ENCODE data around the gene TRIM45.
"Not testable (repeated sequence)": the region's sequence is repeated elsewhere in the genome, so short reads cannot be mapped to it uniquely, and the experiment has no call there.

The TRIM45 gene

DNA sequence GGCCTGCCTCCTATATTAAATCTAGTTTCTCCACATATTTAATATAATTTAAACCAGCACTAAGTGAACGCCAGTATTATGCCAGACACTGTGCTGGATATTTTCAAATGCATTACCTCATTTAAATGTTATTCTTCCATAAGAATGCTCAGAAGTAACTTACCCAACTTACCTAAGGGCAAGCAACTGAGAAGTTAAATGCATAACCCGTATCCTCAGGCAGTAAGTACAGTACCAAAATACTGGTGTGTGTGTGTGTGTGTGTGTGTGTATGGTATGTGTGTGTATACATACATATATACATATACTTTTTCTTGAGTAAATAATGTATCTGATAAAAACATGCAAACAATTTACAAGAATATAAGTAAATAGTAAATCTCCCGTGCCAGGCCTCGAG is 9.0 kb upstream of the TRIM45 start:
- DNase-seq: no peak

DNA sequence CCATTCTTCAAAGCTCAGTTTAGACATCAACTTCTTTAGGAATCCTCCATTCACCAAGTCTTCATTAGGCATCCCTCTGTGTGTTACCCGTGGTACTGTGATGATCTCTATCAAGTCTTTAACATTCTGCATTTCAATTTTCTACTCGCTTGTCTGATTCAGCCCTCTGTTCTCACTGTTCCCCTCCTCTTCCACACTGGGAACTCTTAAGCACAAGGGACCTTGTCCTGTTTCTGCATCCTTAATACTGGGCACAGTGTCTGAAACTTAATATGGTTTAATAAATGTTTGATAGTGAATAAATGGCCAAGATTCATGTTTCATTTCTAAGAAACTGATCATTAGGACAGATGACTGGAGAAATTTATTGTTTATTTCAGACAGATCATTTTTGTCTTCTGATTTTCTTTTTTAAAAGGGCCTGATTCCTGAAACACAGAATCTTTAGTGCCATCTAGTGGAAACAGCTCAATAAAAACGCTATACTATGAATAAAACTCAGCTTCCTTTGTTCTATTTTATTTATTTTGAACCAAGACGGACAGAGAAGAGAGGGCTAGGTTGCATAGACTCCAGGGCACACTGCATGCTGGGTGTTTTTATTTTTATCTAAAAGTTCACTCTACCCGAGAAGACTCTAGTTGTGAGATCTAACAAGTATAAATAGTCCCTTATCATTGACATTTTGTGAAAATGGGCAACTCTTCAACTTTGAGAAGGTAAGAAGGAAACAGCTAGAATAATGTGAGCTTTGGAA is 7.0 kb upstream of the TRIM45 start:
- DNase-seq: no peak

DNA sequence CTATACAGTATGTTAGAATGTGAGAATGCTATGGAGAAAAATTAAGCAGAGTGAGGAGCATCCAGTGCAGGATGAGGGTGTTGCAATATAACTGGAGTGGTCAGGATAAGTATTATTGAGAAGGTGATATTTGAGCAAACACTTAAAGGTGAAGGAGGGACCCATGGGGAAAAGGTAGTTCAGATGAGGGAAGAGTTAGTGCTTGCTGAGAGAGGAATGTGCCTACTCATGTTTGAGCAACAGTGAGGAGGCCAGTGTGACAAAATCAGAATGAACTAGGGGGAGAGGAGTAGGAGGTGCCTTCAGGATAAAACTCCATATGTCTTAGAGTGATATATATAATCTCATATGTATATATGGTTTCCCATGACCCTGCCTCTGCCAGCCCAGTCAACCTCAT is 6.2 kb upstream of the TRIM45 start:
- no peak for DNase-seq

DNA sequence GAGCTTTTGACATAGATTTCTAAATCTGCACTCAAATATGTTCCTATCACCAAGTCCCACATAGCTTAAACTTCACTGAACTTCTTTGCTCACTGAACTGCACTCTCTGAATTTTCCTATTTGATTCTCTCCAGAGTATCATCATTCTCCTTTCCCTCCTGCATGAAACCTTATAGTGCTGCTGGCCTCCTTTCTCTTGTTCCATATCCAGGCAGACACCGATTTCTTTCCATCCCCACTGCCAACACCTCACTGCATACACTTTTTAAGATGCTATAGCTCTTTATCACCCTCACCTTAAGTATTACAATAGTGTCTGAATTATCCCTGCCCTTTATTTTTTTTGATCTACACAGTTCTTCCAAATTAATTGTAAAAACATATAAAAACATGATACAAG is 3.1 kb upstream of the TRIM45 start:
- DNase-seq: no peak

DNA sequence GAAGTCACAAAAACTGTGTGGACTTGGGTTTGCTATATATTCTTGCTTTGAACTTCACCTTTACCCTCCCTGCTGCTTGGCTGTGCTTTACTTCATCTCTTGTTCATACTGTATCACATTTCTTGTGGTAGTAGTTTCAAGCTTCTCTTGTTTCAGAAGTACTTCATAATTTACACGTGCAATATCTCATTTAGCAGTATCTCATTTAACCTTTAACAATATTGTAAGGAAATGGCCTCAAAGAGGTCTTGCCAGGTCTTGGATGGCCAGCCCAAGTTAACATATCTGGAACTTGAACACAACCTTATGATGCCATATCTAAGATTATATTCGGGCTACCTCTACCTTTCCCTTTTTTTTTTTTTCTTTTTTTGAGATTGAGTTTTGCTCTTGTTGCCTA is 1.7 kb upstream of the TRIM45 start:
- no peak for DNase-seq

DNA sequence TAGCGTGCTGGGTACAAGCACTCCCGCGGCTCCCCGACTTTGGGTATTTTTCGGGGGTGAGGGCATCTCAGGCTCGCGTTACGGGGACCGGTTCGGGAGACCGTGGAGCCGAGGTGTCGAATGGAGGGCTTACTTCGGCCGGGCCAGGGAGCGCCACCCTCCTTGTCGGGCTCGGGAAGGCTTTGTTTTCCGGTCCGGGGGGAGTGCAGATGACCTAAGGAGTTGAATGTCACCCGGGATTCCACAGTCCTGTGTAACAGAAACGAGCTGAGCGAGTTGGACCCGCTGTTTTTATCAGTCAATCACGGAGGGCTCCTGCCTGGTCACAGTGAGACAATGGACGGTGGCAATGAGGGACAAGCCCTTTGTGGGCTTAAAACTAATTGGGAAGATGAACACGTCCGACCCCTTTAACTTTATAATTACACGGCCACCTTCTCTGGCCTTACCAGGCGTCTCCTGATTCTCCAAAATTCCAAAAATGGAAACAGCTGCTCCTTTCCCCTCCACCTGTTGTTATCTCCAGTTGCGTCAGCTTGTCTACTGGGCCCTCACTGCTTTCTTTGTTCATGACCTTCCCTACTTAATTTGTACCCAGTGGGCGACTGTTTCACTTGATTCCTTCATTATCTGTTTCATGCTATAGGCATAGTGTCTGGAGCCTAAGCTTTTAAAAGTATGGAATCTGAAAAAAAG is 929 bp upstream of the TRIM45 start:
- no peak for DNase-seq

DNA sequence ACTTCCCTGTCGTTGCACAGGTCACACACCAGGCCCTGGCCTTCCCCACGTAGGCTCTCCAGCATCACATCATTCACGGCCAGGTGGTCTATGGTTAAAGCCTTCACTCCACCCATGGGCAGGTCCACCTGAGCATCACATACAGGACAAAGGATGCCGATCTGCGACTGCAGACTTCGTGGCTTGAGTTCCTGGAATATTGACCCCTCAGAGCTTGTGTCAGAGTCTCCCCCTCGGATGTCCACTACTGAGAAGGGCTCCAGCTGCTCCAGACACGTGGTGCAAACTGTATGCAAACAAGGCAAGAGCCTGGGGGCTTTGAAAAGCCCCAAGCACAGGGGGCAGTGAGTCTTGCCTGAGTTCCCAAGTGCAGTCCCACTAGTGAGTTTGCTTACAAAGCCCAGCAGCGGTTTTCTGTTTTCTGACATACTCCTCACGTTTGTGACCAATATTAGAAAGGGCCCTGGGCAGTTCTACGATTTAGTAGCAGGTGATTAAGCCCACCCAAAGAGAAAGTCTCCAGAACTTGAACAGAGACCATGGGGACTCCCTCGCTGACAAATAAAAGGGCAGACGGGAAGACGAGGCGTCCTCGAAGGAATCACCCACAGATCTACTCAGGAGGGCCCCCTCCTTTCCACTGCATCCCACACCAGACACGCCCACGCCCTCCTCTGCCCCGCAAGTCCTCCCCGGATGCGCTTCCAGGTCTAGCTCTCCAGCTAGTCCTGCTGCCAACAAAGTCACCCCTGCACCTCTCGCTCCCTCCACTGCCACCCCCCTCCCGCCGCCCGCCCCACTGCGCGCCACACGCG is 568 bp downstream of the TRIM45 start:
- no peak for DNase-seq

DNA sequence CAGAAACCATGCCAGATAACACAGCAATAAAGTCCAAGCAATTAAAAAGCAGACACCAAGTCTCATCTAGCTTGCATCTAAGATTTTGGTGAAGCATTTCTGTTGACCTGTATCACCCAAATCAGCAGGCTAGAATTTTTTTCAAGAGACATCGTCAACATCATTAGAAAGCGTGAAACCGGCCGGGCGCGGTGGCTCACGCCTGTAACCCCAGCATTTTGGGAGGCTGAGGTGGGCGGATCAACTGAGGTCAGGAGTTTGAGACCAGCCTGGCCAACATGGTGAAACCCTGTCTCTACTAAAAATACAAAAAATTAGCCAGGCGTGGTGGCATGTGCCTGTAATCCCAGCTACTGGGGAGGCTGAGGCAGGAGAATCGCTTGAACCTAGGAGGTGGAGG is 2.4 kb downstream of the TRIM45 start:
- DNase-seq: not testable (repeated sequence)

DNA sequence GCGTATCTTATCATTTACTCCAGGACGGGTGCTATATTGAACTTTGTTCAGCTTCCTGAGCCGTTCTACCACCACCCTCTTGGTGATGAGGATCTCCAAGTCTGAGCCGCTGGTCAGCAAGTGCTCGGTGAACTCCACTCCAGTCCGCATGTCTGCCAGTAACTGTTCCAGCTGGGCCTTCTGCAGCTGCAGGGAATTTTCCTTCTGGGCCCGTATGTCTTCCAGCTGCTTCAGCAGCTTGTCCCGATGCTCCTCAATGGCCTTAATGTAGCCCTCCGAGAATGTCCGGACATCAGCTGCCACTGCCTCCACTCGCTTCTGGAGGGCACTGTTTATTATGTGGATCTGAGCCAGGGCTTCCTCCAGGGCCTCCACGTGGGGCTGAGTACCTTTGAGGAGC is 3.4 kb downstream of the TRIM45 start:
- no peak for DNase-seq

DNA sequence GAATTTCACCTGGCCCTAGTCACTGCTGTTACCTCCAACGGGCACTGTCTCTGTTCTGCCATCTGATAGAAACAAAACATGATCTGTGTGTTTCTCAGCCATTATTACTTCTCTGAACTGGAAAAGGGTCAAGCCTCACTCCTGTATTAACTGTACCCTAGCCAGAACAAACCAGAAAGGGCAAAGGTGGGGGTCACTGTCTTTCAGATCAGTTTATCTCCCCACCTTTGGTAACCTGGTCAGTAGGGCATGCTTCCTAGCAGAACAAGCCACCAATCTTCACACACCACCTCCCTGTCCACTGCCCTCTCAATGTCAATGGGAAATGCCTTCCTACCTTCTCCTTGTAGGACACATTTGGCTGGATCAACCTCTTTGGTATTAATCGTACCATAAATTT is 3.9 kb downstream of the TRIM45 start:
- no peak for DNase-seq

DNA sequence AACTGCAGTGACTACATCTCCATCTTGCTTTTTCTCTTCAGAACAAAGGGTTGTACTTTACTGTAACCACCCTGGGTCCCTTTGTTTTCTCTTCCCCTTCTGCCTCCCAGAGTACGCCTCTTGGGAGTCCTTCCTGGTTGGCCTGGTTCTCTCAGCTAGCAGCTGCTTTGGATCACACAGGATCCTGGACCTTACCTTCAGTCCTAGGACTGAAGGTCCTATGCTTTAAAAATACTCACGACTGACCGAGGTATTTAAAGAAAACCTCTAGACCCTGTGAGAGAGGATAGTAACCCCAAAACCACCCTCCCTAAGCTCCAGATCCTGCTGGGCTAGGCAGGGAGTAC is 4.8 kb downstream of the TRIM45 start:
- no peak for DNase-seq

DNA sequence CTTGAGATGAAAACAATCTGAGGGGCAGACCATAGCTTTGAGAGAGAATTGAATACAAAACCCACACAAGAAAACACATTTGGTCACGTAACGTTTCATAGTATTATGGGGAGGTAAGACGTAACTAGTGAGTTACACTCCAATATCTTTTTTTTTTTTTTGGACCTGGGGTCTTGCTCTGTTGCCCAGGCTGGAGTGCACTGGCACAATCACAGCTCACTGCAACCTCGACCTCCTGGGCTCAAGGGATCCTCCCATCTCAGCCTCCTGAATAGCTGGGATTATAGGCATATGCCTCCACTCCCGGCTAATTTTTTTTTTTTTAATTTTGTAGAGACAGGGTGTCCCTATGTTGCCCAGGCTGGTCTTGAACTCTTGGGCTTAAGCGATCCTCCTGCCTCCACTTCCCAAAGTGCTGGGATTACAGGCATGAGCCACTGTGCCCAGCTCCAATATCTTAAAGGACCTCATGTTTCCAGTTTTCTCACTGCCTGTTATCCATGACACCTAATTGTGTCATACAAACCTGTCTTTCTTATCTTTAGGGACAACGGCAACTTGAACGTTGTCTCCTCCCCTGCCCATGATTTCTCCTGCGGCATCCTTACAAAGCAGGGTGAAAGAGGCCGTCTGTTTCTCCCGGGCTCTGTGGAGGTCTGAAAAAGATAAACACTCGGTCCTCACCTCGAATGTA is 5.3 kb downstream of the TRIM45 start:
- no peak for DNase-seq

DNA sequence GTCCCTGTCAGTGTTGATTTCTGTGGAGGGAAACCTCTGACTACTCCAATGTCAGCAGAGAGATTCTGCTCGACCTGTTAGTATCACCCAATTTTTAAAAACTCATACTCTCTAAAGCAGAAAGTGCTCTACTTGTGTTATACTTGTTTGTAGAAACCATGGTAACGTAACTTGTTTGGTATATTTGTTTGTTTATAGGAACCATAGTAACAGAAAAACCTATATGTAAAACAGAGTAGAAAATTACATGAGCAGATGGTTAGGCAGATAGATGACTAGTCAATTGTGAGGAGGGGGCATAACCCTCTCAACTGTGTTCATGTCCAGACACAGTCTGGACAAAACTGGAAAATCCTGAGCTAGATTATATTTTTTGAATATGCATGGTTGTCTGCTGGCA is 6.7 kb downstream of the TRIM45 start:
- DNase-seq: no peak

DNA sequence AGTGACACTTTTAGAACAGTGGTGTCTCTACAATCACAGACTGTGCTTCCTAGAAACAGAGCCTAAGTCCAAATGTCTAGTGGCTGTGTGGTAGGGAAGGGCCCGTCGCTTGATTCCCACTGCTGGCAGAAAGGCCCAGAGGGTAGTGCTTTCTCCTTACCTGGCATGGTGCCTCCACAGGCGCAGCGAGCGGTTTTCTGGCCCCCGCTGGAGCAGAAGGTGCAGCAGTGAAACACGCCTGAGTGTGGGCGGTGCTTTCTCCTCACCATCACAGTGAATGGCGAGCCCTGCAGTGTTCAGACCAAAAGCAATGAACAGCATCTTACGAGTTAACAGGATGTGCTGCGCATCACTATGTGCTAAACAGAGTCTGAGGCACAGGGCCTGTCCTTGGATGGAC is 8.3 kb downstream of the TRIM45 start:
- no peak for DNase-seq

DNA sequence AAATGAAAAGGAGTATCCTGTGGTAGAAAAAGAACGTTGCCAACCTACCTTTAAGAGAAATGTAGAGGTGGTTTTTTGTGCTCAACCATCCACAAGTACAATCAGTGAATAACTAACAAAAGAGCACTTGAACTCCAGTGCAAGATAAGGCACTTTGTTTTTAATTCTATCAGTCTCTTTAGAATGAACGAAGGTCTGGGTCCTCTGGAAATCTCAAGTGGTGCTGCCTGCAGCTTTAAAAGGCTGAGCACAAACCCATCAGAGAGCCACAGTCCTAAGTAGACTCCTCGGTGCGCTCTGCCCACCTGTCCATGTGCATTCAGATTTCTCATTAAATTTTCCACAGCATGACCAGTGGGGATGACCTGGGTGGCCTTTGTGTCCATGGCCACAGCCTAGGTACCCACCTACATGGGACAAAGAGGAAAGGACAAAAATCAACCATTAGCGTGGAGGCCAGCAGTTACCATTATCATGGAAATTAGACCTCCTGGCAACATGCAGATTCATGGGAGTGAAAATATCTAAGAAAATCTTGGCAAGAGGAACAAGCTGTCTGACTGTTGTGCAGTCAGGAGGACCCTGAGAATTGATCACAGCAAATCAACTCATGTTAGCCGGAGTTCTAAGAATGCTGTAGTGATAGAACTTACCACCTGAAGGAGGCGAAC is 9.4 kb downstream of the TRIM45 start:
- DNase-seq: no peak

DNA sequence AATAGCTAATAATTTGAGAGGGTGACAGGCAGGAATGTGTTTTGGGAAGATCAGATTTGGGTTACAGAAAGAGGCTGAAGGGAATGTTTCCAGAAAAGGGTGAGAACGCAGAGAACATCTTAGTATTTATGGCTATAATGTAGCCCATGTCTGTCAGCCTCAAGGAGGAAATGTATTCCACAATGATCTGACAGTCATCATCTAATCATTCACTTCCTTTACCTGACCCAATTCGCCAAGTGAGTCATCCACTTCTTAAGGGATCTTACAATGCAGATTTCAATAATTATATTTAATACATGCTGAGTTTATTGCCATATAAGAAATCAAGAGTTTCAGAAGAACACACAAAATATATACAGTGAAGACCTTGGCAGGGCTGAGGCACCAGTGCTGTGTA is 10.8 kb downstream of the TRIM45 start:
- no peak for DNase-seq

DNA sequence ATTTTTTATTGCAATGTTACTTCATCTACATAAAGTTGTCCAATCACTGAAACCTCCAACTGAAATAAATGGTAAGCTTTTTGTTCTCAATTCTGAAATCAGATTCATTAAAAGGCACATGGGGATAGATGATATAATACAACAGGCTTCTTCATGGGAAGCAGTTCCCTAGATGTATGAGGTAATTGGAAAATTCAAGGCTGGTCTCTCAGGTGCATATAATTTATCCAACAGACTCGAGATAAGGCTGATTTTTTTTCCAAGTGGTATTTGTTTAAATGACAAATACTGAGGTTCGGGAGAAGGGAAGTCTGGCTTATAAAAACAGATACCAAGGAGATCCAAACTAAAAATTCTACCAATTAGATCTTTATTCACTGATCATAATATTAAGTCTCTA is 14.2 kb downstream of the TRIM45 start:
- no peak for DNase-seq

DNA sequence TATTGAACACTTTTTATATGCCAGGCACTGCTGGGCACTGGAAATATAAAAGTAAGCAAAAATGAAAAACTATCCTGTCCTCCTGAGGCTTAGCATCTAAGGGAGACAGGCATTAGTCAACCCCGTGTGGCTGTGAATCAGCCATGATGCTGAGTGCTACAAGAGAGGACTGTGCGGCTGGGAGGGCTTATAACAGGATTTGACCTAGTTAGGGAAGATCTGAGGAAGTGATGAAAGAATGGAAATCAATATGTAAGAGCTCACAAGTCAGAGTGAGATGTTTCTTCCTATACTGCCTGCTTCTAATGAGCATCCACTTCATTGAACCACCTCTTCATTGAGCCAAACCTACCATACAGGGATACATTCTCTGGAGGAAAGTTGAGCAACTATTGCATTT is 15.1 kb downstream of the TRIM45 start:
- DNase-seq: no peak

DNA sequence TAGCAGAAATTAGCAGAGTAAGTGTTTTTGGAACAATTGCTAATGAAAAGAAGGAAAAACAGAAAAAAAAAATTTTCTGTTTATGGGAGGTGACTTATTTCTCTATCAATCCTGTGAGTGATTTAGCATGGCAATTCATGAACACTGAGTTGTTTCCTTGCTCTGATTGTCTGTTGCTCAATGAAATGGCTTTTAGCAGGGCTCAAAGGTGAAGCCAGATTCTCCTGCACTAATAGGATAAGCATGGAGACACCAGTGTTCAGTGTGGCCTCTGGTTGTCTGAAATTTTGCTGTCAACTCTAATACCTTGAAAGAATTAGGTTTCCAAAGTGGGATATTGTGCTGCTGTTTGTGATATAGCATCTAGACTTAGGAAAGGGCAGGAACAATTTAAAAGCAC is 15.8 kb downstream of the TRIM45 start:
- DNase-seq: no peak

DNA sequence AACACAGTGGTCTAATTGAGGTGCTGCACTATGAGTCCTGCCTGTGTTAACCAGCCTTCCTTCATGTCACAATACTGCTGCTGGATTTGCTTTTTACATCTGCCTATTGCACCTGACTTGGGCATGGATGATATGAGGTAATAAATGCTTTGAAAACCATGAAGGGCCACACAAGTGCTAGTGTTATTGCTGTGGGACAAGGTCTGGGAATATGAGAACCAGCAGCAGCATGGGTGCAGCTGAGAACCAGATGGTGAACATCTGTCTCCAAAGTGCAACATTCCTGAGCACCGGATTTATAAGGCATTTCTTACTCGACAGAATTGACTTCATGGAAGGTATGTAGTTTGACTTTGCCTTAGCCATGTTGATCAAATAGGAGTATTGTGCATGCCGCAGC is 16.6 kb downstream of the TRIM45 start:
- DNase-seq: no peak

DNA sequence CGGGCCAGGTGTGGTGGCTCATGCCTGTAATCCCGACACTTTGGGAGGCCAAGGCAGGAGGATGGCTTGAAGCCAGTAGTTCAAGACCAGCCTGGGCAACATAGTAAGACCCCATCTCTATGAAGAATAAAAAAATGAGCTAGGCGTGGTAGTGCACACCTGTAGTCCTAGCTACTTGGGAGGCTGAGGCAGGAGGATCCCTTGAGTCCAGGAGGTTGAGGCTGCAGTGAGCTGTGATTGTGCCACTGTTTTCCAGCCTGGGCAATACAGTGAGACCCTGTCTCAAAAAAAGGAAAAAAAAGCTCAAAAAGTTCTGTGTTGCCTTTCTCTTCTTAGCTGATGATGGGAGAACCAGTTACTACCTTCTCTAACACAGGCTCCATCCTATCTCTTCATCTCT is 19.7 kb downstream of the TRIM45 start:
- DNase-seq: not testable (repeated sequence)

DNA sequence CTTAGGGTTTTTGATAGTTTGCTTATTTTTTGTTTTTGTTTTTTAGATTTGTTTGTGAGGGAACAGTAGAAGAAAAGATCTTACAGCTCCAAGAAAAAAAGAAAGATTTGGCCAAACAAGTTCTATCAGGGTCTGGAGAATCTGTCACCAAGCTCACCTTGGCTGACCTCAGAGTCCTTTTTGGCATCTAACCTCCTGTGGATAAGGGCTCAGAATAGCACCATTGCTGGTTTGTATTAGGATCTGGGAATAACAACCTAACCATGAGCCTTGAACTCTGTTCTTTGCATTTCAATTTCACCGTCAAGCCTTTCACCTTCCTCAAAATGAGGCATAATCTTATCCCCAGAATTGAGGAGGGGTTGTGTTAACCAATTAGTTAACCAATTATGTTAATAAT is 20.2 kb downstream of the TRIM45 start:
- DNase-seq: no peak
